NCI-H226 (cell line): ENCODE results near the gene SLC36A3.
"Not testable (repeated sequence)": the region's sequence is repeated elsewhere in the genome, so short reads cannot be mapped to it uniquely, and the experiment has no call there.

Source experiments
- DNase-seq: peaks from one replicate; pipeline ENCODE4 v3.0.0-alpha.2; 2015

The SLC36A3 gene

DNA sequence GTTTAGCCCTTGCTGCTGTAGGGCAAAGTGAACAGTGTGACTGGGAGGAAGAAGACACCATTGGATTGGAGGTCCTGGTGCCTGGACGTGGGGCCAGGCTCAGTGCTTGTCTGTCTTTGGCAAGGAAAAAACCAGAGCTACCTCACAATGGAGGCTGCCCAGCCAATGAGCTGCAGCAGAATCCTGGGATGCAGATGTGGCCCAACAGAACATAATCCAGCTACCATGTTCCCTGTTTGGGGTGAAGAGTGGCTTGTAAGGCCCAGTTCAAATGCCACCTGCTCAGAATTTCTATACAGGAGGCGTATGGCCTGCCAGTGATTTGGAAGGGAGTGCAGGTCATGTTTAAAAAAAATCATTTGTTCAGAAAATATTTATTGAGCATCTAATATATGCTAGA is at the start of gene SLC36A3:
SLC36A3 (minus strand) TSS at position 101 of the 400 bp plus-strand sequence. CDS start 412 bp downstream, outside the sequence.
- no peak for DNase-seq

DNA sequence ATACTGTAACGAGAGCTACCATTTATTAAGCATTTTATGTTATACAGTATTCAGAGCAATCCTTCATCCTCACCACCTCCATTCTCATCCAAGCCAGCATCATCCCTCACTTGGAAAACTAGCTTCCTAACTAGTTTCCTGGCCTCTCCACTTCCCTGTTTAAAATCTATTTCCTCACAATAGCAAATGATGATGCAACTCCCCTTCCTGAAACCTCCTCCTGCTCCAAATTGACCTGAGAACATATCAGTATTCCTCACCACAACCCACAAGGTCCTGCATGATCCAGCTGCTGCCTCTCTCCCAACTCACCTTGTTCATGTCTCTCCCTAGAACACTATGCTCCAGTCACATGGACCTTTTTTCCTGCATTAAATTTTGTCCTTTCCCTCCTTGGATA is 48.1 kb upstream of the SLC36A3 start:
- DNase-seq = no peak

DNA sequence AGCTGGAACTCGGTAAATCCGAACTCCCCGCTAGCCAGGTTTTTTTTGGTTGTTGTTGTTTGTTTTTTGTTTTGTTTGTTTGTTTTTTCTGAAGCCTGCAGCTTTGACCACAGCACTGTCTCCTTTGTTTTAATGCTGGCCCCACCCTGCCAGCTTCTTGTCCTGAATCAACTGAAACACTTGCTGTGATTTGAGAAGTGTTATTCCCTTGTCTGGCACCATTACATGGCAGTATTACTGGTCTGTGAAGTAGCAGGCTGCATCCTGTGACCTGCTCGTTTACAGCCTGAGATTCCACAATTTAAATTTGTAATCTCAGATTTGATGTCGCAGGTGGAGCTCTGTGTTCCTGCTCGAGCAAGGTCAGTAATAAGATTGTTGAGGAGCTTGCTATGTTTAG is 45.2 kb upstream of the SLC36A3 start:
- no peak for DNase-seq

DNA sequence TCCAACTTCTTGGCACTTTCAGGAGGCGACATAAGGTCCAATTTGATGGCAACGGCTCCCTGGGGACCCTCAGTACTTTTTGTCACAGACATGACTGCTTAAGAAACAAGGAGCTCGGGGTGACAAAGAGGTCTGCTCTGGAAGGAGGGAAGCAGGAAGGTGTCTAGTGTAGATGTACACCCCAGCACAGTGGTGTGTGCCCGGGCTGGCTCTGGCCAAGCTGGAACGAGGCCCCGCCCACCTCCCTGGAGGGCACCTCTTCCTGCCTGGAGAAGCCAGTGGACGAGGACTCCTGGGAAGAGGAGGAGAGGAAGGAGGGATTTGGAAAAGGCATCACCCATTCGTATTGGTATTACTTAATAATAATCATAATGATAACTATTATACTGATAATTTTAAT is 43.8 kb upstream of the SLC36A3 start, which contains the start of gene SLC36A2:
SLC36A2 (minus strand) TSS at position 191 of the 400 bp plus-strand sequence; CDS start at position 92, 99 bp downstream.
- DNase-seq = no peak

DNA sequence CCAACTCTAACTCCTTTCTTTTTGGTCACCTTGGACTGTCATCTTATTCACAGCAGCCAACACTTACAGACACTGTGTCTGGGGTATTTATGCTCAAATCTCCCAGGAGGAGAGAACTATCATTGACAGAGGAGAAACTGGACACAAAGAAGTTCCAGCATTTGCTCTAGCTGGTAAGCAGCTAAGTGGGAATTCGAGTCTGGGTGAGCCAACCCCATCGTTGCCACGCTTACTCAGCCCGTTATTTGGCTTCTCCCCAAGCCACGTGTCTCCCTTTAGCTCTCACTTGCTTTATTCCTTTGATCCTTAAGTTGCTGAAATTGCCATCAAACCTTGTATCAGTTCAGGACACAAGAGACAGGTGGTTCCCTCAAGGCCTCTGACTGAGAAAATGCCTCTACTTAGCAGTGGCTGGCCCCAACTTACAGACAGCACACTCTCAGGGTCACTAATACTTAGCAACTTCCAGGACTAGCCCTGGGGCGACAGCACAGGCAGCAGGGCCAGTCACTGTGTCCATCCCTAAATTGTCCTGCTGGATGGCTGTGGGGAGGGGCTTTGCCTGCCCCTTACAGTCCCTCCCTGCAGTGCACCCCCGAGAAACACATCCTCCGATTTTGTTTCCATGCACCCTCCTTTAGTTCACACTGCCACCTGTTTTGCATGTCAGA is 42.4 kb upstream of the SLC36A3 start:
- no peak for DNase-seq

DNA sequence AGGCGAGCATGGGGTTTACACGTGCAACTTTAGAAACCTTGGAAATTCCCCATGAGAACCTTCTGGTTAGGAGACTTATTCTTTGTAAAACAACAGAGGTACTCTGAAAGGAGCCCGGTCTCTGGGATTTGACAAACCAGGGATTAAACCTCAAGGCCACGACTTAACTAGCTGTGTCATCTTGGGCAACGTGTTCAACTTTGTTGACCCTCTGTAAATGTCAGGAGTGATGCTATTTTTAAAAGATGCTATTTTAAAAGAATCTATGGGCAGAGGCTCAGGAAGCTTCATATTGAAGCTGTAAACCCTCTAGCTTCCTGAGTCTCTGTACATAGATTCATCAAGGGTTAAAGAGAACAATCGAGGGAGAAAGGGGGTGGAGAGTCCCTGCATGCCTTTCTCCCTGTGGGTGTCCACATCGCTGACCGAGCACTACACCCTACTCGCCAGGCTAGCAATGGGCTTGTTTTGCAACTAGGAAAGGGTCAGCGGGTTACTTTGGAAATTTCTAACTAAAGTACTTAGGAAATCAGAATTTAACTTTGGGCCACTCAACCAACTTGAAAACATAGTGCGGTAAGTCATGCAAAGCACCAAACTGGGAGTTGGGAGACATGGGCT is 41.7 kb upstream of the SLC36A3 start:
- no peak for DNase-seq

DNA sequence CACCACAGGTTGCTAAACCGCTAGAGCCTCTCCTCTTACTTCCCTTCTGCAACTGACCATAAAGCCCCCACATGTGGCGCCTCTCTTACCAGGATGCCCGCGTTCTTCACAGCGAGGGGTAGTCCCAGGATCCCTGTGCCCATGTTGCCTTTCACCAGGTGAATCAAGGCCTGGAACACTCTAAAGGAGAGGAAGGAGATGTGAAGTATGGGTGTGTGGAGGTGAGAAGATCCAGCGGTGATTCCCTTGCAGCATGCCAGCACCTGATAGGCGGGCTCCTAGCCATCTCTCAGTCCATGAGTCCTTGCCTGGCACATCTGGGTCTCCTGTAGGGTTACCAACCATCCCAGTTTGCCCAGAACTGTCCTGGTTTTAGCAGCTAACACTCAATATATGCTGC is 40.5 kb upstream of the SLC36A3 start:
- no peak for DNase-seq

DNA sequence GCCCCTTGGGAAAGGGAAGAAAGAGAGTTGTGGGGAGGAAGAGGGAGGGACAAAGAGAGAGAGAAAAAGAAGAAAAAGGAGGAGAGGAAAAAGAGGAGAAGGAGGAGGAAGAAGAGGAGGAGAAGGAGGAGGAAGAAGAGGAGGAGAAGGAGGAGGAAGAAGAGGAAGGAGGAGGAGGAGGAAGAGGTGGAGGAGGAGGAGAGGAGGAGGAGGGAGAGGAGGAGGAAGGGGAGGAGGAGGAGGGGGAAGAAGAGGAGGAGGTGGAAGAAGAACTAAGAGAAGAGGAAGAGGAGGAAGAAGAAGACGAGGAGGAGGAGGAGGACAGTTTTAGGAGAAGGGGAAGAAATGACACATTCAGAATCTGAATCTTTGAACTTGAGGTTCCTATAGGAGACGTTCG is 36.4 kb upstream of the SLC36A3 start:
- DNase-seq = no peak

DNA sequence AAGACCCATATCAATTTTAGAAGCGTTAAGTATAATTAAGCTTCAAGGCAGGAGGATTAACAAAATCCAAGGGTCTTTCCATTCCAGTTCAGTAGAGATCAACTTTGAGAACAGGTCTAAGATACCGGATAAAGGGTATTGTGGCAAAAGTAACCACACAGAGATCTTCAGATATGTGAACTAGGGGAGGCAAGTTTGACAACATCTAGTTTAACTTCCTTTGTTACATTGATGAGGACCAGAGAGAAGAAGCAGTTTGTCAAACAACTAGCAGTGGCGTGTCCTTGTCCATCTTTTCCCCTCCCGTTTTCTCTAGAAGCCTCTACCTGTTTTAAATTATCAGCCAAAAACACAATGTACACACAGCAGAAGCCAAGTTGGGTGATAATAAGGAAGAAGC is 35.2 kb upstream of the SLC36A3 start:
- DNase-seq = no peak

DNA sequence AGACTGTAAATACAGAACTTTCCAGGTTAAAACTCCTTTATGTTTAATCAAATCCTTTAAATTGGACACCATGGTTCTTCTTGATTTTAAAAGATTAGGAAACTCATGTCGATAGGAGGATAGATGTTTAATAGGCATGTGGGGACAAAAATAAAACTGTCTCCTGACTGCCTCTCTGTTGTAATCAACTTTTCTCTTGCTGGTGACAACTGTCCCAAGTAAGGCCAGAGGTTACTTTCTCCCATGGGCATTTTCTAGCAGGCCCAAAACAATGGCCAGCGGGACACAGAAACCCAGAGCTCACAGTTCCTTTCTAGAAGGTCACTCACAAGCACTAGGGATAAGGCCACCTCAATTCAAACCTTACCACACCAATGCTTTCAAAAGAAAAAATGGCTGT is 29.3 kb upstream of the SLC36A3 start:
- DNase-seq = no peak

DNA sequence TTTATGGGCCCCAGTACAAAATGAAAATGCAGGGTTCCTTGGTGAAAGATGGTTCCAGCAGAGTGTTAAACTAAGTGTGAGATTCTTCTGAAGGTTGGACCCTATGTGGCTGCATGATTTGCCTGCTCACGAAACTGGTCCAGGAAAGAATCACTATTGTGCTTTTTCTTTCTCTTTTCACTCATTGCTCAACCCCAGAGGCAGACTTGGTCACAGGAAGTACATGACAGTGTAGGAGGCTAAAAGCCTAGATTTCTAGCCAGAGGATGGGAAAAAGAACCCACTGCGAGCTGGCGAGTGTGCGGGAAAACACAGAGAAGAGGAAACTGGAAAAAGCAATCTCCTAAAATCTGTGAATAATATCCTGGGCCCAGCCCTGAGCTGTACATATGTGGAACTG is 25.2 kb upstream of the SLC36A3 start:
- DNase-seq = no peak

DNA sequence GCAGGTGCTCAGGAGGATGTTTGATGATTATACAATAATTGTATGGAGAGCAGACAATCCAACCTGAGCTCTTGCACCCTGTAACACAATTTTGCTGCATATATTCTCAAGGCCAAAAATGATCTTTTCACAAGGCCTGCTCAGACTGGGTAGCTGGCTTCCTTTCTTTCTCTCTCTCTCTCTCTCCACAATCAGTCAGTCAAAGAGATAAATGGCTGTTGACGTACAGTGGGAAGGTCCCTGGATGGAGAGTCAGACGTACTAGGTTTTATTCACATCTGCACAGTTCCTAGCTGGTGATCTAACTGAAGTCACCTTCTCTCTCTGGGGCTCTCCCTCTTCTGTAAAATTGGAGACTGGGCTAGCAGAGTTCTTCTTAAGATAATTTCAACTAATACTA is 24.0 kb upstream of the SLC36A3 start:
- DNase-seq = no peak

DNA sequence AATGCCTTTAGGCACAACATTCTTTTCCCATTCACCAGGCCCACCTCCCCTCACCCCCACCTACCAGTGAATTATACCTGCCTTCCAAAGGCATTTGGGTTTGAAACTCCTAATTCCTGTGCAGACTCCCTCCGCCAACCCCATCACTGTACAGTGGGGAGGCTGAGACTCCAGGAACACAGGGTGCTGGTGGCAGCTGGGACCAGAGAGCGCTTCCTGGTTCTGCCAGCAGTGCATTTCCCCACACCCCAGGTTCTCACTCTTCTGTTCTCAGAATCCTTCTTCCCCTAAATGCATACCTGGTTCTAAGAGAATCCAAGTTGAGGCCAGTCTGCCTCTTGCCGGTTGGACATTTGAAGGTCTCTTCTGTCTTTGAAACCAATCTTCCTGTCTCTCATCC is 22.7 kb upstream of the SLC36A3 start:
- DNase-seq = no peak

DNA sequence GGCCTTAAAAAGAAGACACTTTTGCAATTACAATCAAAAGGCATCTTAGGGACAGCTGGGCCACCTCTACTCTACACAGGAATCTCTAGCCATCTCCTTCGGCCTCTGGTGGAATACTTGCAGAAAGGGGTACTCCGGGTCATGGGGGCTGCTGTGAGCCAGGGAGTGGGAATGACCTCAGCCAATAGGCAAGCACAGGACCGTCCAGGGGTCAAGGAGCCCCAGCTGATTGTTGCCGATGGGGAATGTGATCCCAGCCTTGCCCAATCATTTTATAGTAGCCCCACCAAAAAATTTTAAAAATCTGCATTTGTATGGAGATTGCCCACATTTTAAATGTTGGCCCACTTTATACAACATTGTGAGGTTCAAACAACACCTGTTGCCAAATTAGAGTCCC is 16.9 kb upstream of the SLC36A3 start:
- no peak for DNase-seq

DNA sequence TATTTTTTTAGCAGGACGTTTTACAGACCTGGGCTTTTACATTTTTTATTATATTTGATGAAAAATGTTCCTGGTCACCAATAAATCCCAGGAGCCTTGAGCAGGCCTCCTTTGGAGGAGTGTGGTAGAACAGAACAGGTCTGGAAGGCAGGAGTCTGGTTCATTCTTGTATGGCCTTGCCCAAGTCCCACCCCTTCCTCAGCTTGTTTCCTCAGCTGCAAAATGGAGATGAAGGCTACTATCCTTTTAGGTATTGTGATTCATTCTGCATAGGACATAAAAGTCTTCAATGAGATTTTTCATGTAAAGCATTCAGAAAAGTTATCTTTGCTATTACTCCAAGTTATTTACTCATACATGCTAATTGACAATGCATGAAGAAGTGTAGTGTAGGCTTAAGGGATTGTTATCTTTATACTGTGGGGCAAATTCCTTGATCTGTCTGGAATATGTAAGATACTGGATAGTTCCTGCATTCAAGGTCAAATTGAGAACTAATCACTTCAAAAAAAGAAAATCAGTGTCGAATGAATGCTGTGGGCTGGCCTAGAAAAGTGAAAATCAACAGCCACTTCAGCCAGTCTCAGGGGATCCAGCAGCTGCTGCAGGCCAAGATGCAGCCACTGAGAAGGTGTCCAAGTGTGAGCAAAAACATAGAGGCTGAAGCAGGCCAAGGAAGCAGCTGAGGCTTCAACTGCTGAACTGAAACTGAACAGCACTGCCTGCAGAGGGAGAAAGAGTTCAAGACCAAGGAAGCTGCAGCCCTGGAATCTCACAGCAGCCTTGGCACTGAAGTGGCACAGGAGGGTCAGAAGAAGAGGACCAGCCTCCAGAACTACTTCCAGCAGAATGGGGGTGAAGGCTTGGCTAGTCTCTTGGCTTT is 15.5 kb upstream of the SLC36A3 start:
- DNase-seq = peak; percentile 5

DNA sequence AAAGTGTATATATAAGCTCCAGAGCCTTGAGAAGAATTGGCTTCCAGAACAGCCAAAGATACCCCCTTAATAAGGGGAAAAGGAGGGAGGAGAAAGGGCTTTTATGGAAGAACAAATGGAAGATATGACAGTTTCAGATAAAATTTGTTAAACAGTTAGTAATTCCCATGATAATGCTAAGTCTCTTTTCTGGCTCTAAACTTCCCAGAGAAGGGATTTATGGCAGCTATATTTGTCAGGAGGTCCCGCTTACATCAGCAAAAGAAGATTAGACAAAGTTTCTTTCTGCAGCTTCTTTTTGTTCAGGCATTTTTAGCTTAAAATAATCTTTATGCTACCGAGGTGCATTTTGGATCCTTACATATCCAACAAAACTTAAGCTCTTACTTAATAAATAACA is 14.3 kb upstream of the SLC36A3 start:
- DNase-seq = no peak

DNA sequence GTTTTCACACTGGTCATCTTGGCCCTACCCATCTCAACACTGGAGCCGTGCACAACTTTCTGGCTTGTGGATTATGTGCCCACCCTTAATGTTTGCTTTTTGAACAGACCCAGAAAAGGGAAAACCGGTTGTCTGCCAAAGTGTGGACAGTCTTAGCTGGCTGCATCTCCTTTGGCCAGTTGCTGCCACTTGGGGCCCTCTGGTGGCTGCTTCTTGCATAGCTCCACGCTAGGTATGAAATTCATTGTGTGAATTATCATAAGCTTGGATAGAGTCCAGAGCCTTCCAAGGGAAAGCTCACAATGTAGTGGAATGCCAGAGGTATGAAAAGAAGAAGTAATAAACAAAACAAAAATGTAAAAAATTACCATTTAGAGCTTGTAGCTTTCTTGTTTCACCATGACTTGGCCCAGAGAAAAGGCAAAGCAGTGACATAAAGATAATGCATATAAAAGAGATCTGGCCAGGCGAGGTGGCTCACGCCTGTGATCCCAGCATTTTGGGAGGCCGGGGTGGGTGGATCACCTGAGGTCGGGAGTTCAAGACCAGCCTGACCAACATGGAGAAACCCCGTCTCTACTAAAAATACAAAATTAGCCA is 12.5 kb upstream of the SLC36A3 start:
- DNase-seq = peak; percentile 69

DNA sequence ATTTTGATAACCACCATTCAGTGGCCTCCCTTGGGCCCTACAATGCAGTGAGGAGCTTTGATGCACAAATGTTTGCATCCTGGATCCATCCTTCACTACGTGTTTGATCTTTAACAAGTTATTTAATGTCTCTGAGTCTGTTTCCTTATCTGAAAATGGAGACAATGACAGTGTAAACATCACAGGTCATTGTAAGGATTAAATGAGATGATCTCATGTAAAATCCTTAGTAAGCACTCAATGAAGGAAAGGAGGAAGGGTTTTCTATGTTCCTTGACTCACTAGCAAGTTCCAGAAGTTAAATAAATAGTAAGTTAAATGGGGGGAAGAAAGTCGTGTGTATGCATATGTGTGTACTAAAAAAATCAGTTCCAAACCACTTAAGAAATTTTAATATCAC is 9.8 kb upstream of the SLC36A3 start:
- DNase-seq = no peak

DNA sequence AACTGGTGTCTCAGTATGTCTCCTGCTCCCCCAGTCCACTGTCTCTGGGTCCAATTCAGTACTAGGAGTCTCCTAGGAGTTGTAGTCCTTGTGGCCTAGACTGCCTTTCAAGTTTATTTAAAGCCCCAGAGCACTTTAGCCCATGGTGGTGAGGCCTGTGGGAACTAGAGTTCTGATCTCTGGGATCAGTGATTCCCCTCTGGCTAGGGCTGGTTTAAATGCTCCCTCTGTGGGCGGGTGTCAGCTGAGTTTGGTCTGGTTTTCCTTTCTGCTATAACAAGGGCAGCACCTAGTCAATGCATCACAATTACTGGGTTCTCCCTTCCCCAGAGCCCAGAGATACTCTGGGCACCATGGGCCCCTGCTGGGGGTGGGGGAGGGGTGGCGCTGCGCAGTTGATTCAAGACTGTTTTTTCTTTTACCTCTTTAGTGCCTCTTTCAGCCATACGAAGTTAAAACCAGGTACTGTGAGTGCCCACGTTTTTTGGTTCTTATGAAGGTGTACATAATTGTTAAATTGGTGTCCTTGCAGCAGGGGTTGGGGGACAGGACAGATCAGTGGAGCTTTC is 9.3 kb upstream of the SLC36A3 start:
- no peak for DNase-seq

DNA sequence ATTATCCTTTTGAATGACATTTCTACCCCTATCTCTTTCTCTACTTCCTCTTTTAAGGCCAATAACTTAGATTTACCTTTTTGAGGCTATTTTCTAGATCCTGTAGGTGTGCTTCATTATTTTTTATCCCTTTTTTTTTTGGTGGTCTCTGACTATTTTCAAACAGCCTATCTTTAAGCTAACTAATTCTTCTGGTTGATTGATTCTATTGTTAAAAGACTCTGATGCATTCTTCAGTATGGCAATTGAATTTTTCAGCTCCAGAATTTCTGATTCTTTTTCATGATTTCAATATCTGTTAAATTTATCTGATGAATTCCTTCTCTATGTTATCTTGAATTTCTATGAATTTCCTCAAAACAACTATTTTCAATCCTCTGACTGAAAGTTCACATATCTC is 7.4 kb upstream of the SLC36A3 start:
- DNase-seq = no peak

DNA sequence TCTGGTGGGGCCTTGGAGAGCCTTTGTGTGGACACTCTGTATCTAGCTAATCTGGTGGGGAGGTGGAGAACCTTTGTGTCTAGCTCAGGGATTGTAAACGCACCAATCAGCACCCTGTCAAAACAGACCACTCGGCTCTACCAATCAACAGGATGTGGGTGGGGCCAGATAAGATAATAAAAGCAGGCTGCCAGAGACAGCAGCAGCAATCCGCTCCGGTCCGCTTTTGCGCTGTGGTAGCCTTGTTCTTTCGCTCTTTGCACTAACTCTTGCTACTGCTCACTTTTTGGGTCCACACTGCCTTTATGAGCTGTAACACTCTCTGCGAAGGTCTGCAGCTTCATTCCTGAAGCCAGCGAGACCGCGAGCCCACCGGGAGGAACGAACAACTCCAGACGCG is 6.3 kb upstream of the SLC36A3 start:
- not testable (repeated sequence) for DNase-seq

DNA sequence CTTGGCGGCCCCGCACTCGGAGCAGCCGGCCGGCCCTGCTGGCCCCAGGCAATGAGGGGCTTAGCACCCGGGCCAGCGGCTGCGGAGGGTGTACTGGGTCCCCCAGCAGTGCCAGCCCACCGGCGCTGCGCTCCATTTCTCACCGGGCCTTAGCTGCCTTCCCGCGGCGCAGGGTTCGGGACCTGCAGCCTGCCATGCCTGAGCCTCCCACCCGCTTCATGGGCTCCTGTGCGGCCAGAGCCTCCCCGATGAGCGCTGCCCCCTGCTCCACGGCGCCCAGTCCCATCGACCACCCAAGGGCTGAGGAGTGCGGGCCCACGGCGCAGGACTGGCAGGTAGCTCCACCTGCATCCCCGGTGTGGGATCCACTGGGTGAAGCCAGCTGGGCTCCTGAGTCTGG is 5.7 kb upstream of the SLC36A3 start:
- DNase-seq = not testable (repeated sequence)
